ENCODE data around the gene USP24.

GRCh38 chr1:55064071-55064581, 151.0 kb downstream of the USP24 start:
- TF ChIP-seq CTCF (IDR thresholded peaks at IDR 0.05; ENCODE audit: low read depth, low read length, poor library complexity, severe bottlenecking) = peak; percentile 10
- TF ChIP-seq EZH2phosphoT487 (IDR thresholded peaks at IDR 0.05; ENCODE audit: borderline replicate concordance, low read length) = no peak

All from DOHH2 (cell line).